GM13977 (cell line): Measurements from ENCODE around the gene AP3D1.

ENCODE experiments used
- DNase-seq: peaks from one replicate; pipeline ENCODE4 v3.0.0; 2012; ENCODE audit warnings: low spot score
- CTCF ChIP-seq: IDR thresholded peaks from 2 replicates; pipeline ENCODE4 v1.5.1; 2012; ENCODE audit warnings: mild to moderate bottlenecking, control low read depth; ENCODE audit not compliant: insufficient read depth; ENCODE audit errors: extremely low read depth, missing control alignments
- in situ Hi-C: fragments of 300-500 bp; cut with MboI; formaldehyde crosslinking; loops from one replicate; pipeline ENCODE4 v1.12.0; 2022; ENCODE audit warnings: low sequenced_read_pairs, low pct_unique_long_range_greater_than_20kb, mixed read lengths, inconsistent platforms; ENCODE audit not compliant: unreplicated experiment

Gene AP3D1

GRCh38 chr19:2111886-2112285 is 39.5 kb downstream of the AP3D1 start:
- in situ Hi-C loops = no loop called here
- DNase-seq = no peak
- no peak for TF ChIP-seq CTCF

GRCh38 chr19:2111425-2111824 is 39.9 kb downstream of the AP3D1 start:
- no peak for TF ChIP-seq CTCF
- no peak for DNase-seq
- in situ Hi-C loops = no loop called here

GRCh38 chr19:2110822-2111221 is 40.5 kb downstream of the AP3D1 start:
- in situ Hi-C loops = no loop called here
- DNase-seq = no peak
- peak; percentile 25 for TF ChIP-seq CTCF

GRCh38 chr19:2109046-2109864 is 42.1 kb downstream of the AP3D1 start:
- in situ Hi-C loops = no loop called here
- no peak for DNase-seq
- TF ChIP-seq CTCF = no peak

GRCh38 chr19:2108251-2109016 is 42.9 kb downstream of the AP3D1 start:
- no peak for TF ChIP-seq CTCF
- no peak for DNase-seq
- in situ Hi-C loops = no loop called here

GRCh38 chr19:2103045-2103707 is 48.2 kb downstream of the AP3D1 start:
- no peak for DNase-seq
- TF ChIP-seq CTCF = no peak
- in situ Hi-C loops = no loop called here
